ENCODE results near the gene TTLL10.

DNA sequence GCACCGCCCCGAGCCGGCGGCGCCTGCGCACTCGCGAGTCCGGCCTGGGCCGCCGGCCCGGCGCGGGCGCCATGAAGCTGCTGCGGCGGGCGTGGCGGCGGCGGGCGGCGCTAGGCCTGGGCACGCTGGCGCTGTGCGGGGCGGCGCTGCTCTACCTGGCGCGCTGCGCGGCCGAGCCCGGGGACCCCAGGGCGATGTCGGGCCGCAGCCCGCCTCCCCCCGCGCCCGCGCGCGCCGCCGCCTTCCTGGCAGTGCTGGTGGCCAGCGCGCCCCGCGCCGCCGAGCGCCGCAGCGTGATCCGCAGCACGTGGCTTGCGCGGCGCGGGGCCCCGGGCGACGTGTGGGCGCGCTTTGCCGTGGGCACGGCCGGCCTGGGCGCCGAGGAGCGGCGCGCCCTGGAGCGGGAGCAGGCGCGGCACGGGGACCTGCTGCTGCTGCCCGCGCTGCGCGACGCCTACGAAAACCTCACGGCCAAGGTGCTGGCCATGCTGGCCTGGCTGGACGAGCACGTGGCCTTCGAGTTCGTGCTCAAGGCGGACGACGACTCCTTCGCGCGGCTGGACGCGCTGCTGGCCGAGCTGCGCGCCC, 58.6 kb downstream of the TTLL10 start, which contains the start of gene B3GALT6:
- TF ChIP-seq, protein P1, sequence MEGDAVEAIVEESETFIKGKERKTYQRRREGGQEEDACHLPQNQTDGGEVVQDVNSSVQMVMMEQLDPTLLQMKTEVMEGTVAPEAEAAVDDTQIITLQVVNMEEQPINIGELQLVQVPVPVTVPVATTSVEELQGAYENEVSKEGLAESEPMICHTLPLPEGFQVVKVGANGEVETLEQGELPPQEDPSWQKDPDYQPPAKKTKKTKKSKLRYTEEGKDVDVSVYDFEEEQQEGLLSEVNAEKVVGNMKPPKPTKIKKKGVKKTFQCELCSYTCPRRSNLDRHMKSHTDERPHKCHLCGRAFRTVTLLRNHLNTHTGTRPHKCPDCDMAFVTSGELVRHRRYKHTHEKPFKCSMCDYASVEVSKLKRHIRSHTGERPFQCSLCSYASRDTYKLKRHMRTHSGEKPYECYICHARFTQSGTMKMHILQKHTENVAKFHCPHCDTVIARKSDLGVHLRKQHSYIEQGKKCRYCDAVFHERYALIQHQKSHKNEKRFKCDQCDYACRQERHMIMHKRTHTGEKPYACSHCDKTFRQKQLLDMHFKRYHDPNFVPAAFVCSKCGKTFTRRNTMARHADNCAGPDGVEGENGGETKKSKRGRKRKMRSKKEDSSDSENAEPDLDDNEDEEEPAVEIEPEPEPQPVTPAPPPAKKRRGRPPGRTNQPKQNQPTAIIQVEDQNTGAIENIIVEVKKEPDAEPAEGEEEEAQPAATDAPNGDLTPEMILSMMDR (conservative IDR thresholded peaks at IDR 0.05), result no peak
- no peak for TF ChIP-seq EZH2 (IDR thresholded peaks at IDR 0.05; ENCODE audit: low read depth)

All from PC-9 (cell line).